T-helper 1 cell (primary cell): ENCODE measurements around the gene TWIST1.

ENCODE experiments used
- DNase-seq, 5 donors: peaks; one replicate each; pipeline ENCODE4 v3.0.0-alpha.2; 2012 to 2020

Gene TWIST1

DNA sequence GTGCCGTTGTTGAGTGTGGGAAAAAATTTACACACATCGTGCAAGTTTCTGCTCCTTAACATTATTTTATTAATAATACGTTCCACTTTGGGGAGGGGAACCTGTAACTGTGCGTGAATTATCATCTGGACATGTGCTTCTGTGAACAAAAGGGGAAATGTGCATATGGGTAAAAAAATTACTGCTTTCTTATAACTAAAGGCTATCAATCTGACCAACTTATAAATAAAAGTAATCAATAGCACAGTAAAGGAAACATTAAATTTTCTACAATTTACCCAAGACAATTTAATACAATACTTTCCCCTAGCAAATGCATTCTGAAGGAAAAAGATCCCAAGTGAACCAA, 4.5 kb downstream of the TWIST1 start:
- no peak for DNase-seq

DNA sequence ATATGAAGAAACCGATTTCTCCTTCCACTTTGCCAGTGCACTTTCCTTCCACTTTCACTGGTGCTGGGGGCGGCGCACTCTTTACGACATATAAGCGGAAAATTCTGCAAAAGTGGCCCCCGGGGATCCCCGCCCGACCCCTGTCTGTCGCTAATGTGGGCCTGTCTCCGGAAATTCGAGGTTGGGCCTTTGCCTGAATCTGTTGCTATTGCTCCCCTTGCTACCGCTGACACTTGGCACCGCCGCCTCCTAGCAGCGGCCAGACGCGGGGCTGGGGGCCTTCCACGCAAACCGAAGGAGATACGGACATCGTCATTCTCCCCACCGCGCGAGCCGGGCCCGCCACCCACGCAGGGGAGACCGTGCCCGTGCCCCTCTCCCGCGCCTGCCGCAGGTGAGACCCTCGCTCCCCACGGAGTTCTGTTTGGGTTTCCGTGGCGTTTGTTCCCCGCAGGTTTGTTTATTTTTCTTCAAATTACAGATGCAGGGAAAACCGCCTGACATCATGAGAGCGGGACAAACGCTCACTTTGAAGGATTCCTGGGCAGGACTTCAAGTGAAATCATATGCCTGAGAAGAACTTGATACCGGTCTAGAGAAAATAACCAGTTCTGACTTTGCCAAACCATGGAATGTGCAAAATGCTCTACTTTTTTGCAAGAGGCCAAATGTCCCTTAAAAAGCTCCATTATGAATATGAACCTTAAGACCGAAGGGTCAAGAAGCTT, 5.0 kb downstream of the TWIST1 start:
- no peak for DNase-seq

- no peak for DNase-seq
Measured at GRCh38 chr7:19111474-19112273, 5.8 kb downstream of the TWIST1 start.

DNA sequence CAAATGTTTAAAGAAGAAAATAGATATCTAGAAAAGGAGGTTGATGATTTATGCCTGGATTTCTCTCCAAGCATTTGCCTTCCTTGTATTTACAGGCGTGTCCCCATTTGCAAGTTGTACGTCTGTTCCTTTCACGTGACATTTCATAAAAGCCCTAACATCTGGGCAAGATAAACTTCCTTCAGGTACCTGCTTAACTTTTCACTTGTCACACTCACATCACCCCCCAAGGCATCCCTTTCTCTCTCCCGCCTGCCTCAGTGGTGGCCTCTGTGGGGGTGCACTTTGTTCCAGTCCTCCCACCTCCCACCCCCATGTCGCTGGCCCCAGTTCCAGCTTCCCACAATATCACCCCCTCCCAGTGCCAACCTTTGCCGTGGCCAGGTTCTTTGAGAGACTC, 6.7 kb downstream of the TWIST1 start:
- DNase-seq = no peak

DNA sequence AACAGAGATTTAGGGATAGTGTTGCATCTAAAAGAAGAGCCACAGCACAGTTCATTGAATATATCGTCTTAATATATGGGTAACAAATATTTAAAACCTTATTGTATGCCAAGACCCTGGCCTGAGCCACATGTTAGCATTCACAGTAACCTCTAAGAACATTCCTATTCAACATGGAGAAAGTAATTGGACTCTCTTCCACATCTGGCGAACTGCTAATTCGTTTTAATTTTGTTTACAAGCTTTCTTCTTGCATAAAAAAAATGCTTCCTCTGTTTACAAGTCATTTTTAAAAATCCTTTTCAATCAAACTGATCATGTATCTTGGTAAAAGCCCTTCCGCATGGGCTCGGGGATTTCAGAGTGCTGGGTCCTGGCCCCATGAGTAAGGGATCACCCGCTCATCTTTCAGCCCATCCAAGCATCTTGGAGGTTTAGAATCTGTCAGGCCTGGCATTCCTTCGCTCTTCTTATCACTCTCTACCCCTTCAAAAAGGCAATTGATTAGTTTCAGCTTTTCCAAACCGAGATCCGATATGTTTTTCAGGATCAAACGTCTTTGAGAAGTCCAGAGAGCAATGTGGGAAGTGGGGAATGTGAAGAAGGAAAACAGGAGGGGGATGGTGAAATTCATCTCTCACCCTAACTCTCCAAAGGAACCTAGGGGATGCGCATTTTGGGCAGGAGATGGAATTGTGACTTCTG, 7.3 kb downstream of the TWIST1 start:
- DNase-seq = no peak

GRCh38 chr7:19109000-19109946, 8.2 kb downstream of the TWIST1 start:
- DNase-seq = no peak

DNA sequence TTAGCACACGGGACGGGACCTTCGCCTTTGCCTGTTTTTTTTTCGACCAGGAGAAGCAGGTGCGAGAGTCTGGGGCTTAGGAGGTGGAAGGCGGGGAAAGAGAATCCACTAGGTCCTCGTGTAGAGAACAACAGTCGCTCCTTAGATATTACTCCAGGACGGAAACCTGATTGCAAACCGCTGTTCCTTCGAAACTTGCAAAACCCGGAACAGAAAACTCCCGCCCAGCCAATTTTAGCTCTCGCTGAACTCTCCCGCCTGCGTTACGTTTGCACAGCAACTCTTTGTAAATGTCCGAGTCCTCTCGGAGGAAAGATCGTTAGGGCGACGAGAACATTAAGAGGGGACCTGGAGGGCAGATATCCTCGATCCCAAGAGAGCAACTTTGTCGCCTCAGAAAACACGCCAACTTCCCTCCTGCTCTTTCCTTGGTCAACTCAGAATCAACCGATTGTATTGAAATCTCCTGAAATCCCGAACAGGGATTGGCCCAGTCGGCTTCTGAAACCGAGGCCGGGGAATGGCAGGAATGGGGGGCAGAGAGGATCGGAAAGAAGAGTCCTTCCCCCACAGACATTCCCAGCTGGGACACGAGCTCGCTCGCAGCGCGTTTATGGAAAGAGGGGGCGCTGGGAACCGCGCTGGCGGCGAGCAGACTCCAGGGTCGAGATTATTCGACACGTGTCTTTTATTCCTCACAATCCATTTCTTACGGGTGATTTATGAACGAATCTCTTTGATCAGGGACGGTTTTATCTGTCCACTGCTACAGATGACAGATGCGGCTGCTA, 9.9 kb downstream of the TWIST1 start:
- DNase-seq = no peak

DNA sequence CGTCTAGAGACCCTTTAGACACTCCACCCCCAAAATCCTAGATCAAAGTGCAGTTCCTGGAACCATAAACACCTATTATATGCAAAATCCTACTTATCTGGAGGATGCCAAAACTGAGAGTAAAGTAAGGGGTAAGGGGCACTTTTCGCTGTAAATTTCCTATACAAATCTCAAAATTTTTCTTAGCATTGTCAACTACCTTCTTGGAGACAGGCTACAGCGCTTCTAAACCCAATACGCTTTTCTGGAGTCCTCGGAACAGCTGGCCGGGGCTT, 10.4 kb downstream of the TWIST1 start:
- DNase-seq = no peak

DNA sequence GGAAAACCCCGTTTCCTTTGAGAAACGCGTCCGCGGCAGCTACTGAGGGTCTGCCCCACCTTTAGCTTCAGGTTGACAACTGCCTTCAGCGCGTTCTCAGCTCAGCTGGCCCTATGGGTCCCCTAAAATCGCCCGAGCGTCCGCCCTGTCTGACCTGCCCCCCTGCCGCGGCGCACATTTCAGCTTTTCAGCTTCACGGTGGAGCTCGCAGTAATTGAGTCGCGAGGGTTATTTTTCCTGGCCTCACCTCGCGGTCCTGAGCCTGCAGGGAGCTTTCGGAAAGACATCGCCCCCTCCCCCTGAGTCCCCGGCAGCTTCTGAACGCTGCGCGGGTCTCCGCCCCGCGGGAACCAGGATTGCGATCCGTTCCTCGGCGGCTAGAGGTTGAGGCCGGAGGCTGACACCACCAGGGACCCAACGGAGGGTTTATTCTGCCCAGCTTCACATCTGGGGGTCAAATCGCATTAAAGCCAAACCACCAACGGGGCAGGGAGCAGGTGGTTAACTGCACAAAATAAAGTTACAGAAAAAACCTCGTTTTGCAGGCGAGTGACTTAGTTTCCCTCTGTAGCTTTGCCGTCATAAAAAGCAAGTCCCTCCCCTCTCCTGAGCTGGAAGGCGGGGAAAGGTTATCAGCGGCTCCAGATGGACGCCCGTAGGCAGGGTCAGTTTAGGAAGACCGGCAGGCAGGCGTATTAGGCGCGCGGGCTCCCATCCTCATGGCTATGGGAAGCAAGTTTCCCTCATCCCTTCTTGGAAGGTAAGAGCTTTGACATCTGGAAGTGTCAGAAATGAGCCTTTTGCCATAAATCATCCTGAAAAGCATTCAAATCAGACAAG, 11.0 kb downstream of the TWIST1 start:
- no peak for DNase-seq

- no peak for DNase-seq
Measured at GRCh38 chr7:19105546-19105945, 11.9 kb downstream of the TWIST1 start.

DNA sequence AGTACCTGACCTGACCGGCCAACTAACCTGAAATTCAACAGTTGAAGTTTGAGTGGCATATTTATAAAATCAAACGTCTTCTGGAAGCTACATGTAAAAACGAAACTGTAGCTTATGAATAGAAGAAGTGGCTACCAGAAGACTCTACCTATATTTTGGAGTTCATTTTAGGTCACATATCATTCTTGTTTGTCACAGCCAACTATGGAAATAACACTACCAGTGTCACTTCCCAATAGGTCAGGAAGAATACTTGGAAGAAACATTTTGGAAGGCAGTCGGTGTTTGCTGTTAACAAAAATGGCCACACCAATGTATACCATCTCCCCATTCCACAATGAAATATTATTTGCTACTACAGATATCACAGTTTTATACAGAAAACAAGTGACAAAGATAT, 12.6 kb downstream of the TWIST1 start:
- DNase-seq = no peak

DNA sequence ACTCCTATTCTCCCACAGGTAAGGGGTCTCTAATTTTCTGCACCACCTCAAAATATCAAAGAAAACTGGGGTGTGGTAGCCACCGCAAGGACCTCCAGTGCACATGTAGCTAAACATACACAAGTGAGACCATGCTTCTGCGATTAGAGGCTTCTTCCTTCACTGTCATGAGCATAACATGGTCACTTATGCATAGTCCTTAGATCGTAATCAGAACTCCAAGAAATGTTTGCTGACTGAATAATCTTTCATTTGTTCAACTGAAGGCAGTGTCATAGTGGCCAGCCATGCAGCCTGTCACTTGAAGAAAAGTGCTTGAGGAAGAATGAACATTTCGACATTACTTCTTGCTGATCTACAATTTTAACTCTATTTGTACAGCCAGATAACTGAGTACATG, 14.6 kb downstream of the TWIST1 start:
- no peak for DNase-seq

DNA sequence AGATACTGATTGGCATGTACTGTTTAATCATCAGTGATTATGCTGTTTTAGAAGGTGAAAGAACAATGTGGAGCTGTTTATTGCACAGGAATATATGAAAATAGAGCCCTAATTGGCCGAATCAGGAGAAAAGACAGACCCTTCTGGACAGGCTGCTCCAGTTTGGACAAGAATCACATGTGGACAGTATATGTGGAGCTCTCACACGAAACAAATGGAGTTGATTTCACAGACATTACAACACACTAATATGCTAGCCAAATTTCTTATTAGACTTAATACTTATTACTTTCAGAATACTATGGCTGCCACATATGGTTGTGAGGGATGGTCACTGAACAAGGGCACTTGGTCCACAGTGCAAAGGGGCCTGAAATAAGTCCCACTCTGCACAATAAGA, 15.5 kb downstream of the TWIST1 start:
- no peak for DNase-seq

GRCh38 chr7:19101472-19101871, 16.0 kb downstream of the TWIST1 start:
- no peak for DNase-seq

DNA sequence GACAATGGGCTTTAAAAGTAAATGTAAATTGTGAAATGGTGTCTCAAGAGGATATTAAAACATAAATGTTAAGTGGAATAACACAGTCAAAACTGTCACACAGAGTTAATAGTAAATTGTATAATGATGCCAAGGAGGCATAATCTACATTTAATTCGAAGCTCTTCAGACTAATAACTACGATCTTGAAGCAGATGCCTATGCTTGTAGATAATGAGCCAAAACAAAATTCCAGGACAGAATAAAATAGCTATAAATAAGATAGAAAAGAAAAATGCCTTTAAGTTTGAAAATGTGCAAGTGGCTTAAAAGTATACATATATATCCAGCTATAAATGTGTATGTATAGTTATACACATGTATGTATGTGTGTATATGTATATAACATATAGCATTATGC, 17.5 kb downstream of the TWIST1 start:
- DNase-seq = no peak

- DNase-seq = no peak
Measured at GRCh38 chr7:19099194-19099593, 18.2 kb downstream of the TWIST1 start.

- DNase-seq = no peak
Measured at GRCh38 chr7:19098510-19098909, 18.9 kb downstream of the TWIST1 start.

DNA sequence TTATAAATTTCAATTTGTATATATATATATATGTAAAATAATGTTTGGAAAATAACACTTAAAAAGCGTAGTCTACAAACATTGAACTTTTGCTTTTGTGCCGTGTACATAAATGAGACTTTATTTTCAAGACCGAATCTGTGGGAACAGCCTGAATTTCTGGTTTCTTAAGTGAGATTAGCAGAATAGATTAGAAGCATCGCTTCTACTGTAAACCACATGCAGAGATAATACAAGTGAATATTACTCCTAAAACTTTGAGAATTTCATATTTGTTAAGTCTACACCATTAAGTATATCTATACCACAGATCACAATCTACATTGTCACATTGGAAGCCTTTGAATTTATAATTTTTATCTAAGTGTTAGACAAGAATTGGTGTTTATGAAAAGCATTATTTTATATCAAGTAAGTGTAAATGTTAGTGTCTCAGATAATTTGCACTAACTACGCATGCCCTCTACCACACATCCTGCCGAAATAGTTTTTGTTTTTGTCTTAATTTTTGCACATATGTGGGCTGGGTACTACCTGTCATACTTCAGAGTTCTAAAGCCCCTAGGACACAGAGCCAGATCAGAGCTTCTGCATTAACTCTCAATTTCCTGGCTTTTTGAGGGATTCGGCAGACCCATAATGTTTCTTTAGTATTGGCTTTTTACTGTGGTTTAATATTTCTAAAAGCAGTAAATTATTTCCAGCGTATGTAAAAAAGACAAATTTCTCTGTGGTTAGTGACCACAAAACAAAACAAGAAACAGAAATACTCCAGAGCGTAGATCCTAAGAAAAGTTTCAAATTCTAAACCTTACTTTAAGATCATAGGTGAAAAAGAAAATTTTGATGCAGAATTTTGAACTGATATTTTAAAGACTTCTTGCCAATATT, 20.0 kb downstream of the TWIST1 start:
- DNase-seq = no peak

- no peak for DNase-seq
Measured at GRCh38 chr7:19095353-19095860, 22.0 kb downstream of the TWIST1 start.
